ENCODE results near the gene OAF.
"Not testable (repeated sequence)": the region's sequence is repeated elsewhere in the genome, so short reads cannot be mapped to it uniquely, and the experiment has no call there.

The OAF gene

GRCh38 chr11:120244476-120245365 lies 33.9 kb downstream of the OAF start:
- DNase-seq (ENCODE audit: low read depth), result no peak

GRCh38 chr11:120245434-120245833 lies 34.6 kb downstream of the OAF start:
- DNase-seq (ENCODE audit: low read depth), result no peak

GRCh38 chr11:120248551-120249278 lies 37.9 kb downstream of the OAF start:
- peak; percentile 42 for DNase-seq (ENCODE audit: low read depth)

GRCh38 chr11:120249279-120250262 lies 38.7 kb downstream of the OAF start:
- no peak for DNase-seq (ENCODE audit: low read depth)

- DNase-seq (ENCODE audit: low read depth), result not testable (repeated sequence)
Measured at GRCh38 chr11:120253377-120253776, 42.5 kb downstream of the OAF start.

- no peak for DNase-seq (ENCODE audit: low read depth)
Measured at GRCh38 chr11:120254788-120255518, 44.1 kb downstream of the OAF start.

- no peak for DNase-seq (ENCODE audit: low read depth)
Measured at GRCh38 chr11:120255519-120255866, 44.7 kb downstream of the OAF start.

- DNase-seq (ENCODE audit: low read depth), result no peak
Measured at GRCh38 chr11:120256178-120256577, 45.3 kb downstream of the OAF start.

- no peak for DNase-seq (ENCODE audit: low read depth)
Measured at GRCh38 chr11:120256779-120257178, 45.9 kb downstream of the OAF start.

GRCh38 chr11:120257346-120257745 lies 46.5 kb downstream of the OAF start:
- DNase-seq (ENCODE audit: low read depth), result no peak

- DNase-seq (ENCODE audit: low read depth), result no peak
Measured at GRCh38 chr11:120258661-120259060, 47.8 kb downstream of the OAF start.

- no peak for DNase-seq (ENCODE audit: low read depth)
Measured at GRCh38 chr11:120259241-120259640, 48.4 kb downstream of the OAF start.

GRCh38 chr11:120259988-120260565 lies 49.2 kb downstream of the OAF start:
- DNase-seq (ENCODE audit: low read depth), result no peak

GRCh38 chr11:120260616-120261015 lies 49.8 kb downstream of the OAF start:
- no peak for DNase-seq (ENCODE audit: low read depth)

GRCh38 chr11:120261321-120261720 lies 50.5 kb downstream of the OAF start:
- no peak for DNase-seq (ENCODE audit: low read depth)

- DNase-seq (ENCODE audit: low read depth), result no peak
Measured at GRCh38 chr11:120261931-120262330, 51.1 kb downstream of the OAF start.

- DNase-seq (ENCODE audit: low read depth), result no peak
Measured at GRCh38 chr11:120267319-120267718, 56.5 kb downstream of the OAF start.

GRCh38 chr11:120268686-120269085 lies 57.9 kb downstream of the OAF start:
- DNase-seq (ENCODE audit: low read depth), result no peak

- DNase-seq (ENCODE audit: low read depth), result no peak
Measured at GRCh38 chr11:120270386-120270785, 59.6 kb downstream of the OAF start.

- DNase-seq (ENCODE audit: low read depth), result no peak
Measured at GRCh38 chr11:120271672-120272071, 60.8 kb downstream of the OAF start.

- peak; percentile 64 for DNase-seq (ENCODE audit: low read depth)
Measured at GRCh38 chr11:120272303-120272702, 61.5 kb downstream of the OAF start.

All from HS-5 (cell line).